ENCODE results near the gene LIF. TPM values are rescaled to one million over a fixed set of nuclear protein-coding genes. Genes with fewer than 3 reads are reported as not detected.

Gene LIF
- polyA plus RNA-seq, 1 of the 3 experiments (the other 2 are of a cell fraction): 24.6 TPM

- no peak for TF ChIP-seq REST (IDR thresholded peaks at IDR 0.05; ENCODE audit: low read depth, low read length)
Measured at GRCh38 chr22:30244066-30244465, 2.5 kb downstream of the LIF start (continued).

- Histone ChIP-seq H3K9me2 (no peaks in the 10 kb centered on the region), H3K4me1 (ENCODE audit: control insufficient read depth in 1 of 2, insufficient read depth in 2 of 2, low read depth in 1 of 2, low read length in 1 of 2) (peaks cover 7 to 15% of the 10 kb centered on the region in 2 experiments; a peak in 3 of 4 replicates), H3K9me3 (no peaks in the 10 kb centered on the region), H3K79me2 (ENCODE audit: insufficient read depth) (peaks cover 15% of the 10 kb centered on the region; the same call in 1 of the 2 replicates), H4K20me1 (ENCODE audit: insufficient read depth) (no peaks in the 10 kb centered on the region), H3K36me3 (replicated peaks in 1 of 2; ENCODE audit: control insufficient read depth in 1 of 2, insufficient read depth in 2 of 2, low read length in 1 of 2) (peaks cover 0 to 4% of the 10 kb centered on the region in 2 experiments), H3K27ac (ENCODE audit: low read depth in 2 of 2, low read length in 1 of 2) (no peak overlapping the region), H3K4me2 (peak overlapping the region; percentile 96; the same call in 1 of the 2 replicates), H3K4me3 (ENCODE audit: low read depth in 2 of 2, low read length in 1 of 2) (no peak overlapping the region), H2AFZ (ENCODE audit: low read depth) (no peak overlapping the region), H3K9ac (no peak overlapping the region), H3K27me3 (ENCODE audit: insufficient read depth) (no peaks in the 10 kb centered on the region), H3F3A (replicated peaks; ENCODE audit: insufficient read depth) (no peaks in the 10 kb centered on the region)
- TF ChIP-seq PBX3 (IDR thresholded peaks at IDR 0.05) (no peak), FOXJ3 (CRISPR knock-in tag; IDR thresholded peaks at IDR 0.05) (no peak), EP300 (IDR thresholded peaks at IDR 0.05; ENCODE audit: borderline replicate concordance in 1 of 2, low read depth in 1 of 2, low read length in 1 of 2) (no peak), FOXM1 (IDR thresholded peaks at IDR 0.05; ENCODE audit: low read depth) (no peak), NFIC (IDR thresholded peaks at IDR 0.05; ENCODE audit: borderline replicate concordance) (no peak), REST (IDR thresholded peaks at IDR 0.05; ENCODE audit: low read depth, low read length) (no peak), USF2 (IDR thresholded peaks at IDR 0.05; ENCODE audit: borderline replicate concordance, low read depth, low read length) (no peak), GABPA (IDR thresholded peaks at IDR 0.05; ENCODE audit: low read depth) (no peak), ELF1 (IDR thresholded peaks at IDR 0.05) (no peak), MEF2A (IDR thresholded peaks at IDR 0.05; ENCODE audit: borderline replicate concordance, low read depth) (no peak), MAX (IDR thresholded peaks at IDR 0.05; ENCODE audit: low read depth) (no peak), USF1 (IDR thresholded peaks at IDR 0.05; ENCODE audit: borderline replicate concordance, low read depth) (no peak), TEAD4 (IDR thresholded peaks at IDR 0.05; ENCODE audit: borderline replicate concordance, insufficient read depth) (no peak), RFX5 (IDR thresholded peaks at IDR 0.05; ENCODE audit: low read length) (no peak), TAF1 (IDR thresholded peaks at IDR 0.05; ENCODE audit: borderline replicate concordance, low read depth, low read length) (no peak)
- WGBS (ENCODE audit: low lambda C conversion rate): 95% methylated on average over 15 of the region's 22 CpGs
- POLR2A ChIA-PET: interaction anchor here (0.6 kb wide), 1 partner anchor 498 kb away, joined by 3 read pairs; no protein-coding TSS in a partner anchor
- CTCF ChIA-PET: interaction anchor here (0.8 to 2.3 kb wide), 4 partner anchors 11 to 135 kb away, joined by 3 to 7 read pairs (median 4); no protein-coding TSS in a partner anchor
- DNase-seq: no peak
Measured at GRCh38 chr22:30243661-30244060, 2.9 kb downstream of the LIF start.

Data from SK-N-SH (cell line).